Smooth muscle cell (in vitro differentiated cells): ENCODE results near the gene CELF4. TPM values are rescaled to one million over a fixed set of nuclear protein-coding genes. Genes with fewer than 3 reads are reported as not detected.

Experiments
- DNase-seq: peaks from one replicate; lab custom pipeline; 2025; ENCODE audit not compliant: unreplicated experiment; lab: John Stamatoyannopoulos, UW
- H2AFZ ChIP-seq: fragments of 200-600 bp; sonication (generic); 2 replicates; pipeline ENCODE4 v1.6.0; 2016; ENCODE audit warnings: antibody characterized with exemption, low read depth, mild to moderate bottlenecking
- H3F3A ChIP-seq: fragments of 200-600 bp; sonication (generic); 2 replicates; pipeline ENCODE4 v1.6.0; 2017; ENCODE audit warnings: antibody characterized with exemption, low read depth
- H3K27ac ChIP-seq: fragments of 200-600 bp; sonication (generic); 2 replicates; pipeline ENCODE4 v1.5.1; 2016; ENCODE audit warnings: low read depth, mild to moderate bottlenecking
- H3K27me3 ChIP-seq: fragments of 200-600 bp; sonication (generic); 2 replicates; pipeline ENCODE4 v1.6.1; 2016; ENCODE audit warnings: low read depth, mild to moderate bottlenecking
- H3K36me3 ChIP-seq: fragments of 200-600 bp; sonication (generic); 2 replicates; pipeline ENCODE4 v1.5.1; 2016; ENCODE audit warnings: low read depth
- H3K4me1 ChIP-seq: fragments of 200-600 bp; sonication (generic); 2 replicates; pipeline ENCODE4 v1.5.1; 2016; ENCODE audit warnings: low read depth
- H3K4me2 ChIP-seq: fragments of 200-600 bp; sonication (generic); 2 replicates; pipeline ENCODE4 v1.6.0; 2016; ENCODE audit warnings: mild to moderate bottlenecking
- H3K4me3 ChIP-seq: fragments of 200-600 bp; sonication (generic); 2 replicates; pipeline ENCODE4 v1.5.1; 2016; ENCODE audit warnings: mild to moderate bottlenecking
- H3K79me2 ChIP-seq: fragments of 200-600 bp; sonication (generic); 2 replicates; pipeline ENCODE4 v1.6.0; 2016; ENCODE audit warnings: low read depth, mild to moderate bottlenecking
- H3K9ac ChIP-seq: fragments of 200-600 bp; sonication (generic); 2 replicates; pipeline ENCODE4 v1.6.0; 2016; ENCODE audit warnings: low read depth
- H3K9me3 ChIP-seq: fragments of 200-600 bp; sonication (generic); replicated peaks from 2 replicates; pipeline ENCODE4 v1.5.1; 2016; ENCODE audit warnings: low read depth
- H4K20me1 ChIP-seq: fragments of 200-600 bp; sonication (generic); 2 replicates; pipeline ENCODE4 v1.6.0; 2016; ENCODE audit warnings: low read depth
- CTCF ChIP-seq: fragments of 200-600 bp; sonication (generic); IDR thresholded peaks from 2 replicates; pipeline ENCODE4 v1.5.1; 2017; ENCODE audit warnings: borderline replicate concordance, mild to moderate bottlenecking, antibody characterized with exemption; ENCODE audit not compliant: insufficient read depth, poor library complexity, severe bottlenecking
- WGBS: methylation state at CpG from one replicate; pipeline ENCODE4 v1.1.7; 2016; ENCODE audit warnings: low lambda C conversion rate; 5-methylcytosine and 5-hydroxymethylcytosine counted together
- polyA plus RNA-seq: library from polyadenylated mRNA; unstranded; fragments of >200 nt; fragmentation: Nextera tagmentation; extraction: Ambion mirVana; gene quantifications from 2 replicates; pipeline ENCODE4 v1.2.1, GENCODE V29; 2016
- total RNA-seq: library from RNA; depleted of rRNA; stranded (reverse); fragments of >200 nt; gene quantifications from 2 replicates; pipeline ENCODE4 v1.2.3, GENCODE V29; 2014

The CELF4 gene
- total and polyA plus RNA-seq, 2 experiments from 2014 or later: 0.40 TPM; not detected in 1

DNA sequence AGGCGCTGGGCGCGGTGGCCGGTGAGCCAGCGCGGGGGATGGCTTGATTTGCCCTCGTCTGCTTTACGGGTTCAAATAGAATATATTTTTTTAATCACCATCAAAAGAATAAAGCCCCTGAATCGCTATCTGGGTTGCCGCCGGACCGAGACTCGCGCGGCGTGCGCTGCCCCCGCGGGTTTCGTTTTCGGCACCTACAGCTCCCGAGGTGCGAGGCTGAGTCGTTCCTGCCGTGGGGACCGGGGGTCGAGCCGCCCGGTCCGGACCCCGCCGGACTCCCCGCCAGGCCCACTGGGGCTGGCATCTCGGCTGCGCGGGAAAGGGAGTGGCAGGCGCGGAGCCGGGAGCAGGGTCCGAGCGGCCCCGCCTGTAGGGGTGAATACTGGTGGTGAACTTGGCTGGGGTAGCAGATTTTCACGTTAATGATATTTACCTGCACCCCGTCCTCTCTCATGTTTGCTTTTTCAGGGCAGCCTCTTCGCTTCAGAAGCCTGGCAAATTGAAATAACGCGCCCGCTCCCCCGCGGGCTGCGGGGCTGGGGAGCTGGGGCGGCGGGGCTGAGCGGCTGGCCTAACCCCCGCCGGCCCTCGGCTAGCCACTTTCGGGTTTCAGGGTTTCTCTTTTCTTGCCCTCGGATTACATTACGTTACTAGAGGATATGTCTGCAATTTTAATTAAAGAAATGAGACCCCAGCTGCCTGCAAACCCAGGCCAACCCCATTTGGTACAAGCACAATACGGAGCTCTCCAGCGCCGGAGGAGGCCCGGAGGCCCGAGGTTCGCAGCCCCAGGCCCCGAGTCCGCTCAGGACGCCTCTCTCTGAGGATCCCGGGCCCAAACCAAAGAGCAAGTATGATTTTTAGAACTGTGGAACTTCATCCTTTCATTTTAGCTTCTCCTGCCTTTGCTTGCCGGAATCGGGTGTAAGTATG is 1.7 kb upstream of the CELF4 start:
- TF ChIP-seq CTCF: no peak
- H3K27me3 ChIP-seq: peaks cover 88% of the 10 kb centered on the region
- peaks cover 22% of the 10 kb centered on the region for H3K4me1 ChIP-seq
- no peaks in the 10 kb centered on the region for H3K36me3 ChIP-seq
- H3K79me2 ChIP-seq: no peaks in the 10 kb centered on the region
- peak overlapping the region; percentile 55 for H3K4me3 ChIP-seq
- H4K20me1 ChIP-seq: no peaks in the 10 kb centered on the region
- peak overlapping the region; percentile 16 for H2AFZ ChIP-seq
- no peaks in the 10 kb centered on the region for H3F3A ChIP-seq
- WGBS: 8% methylated on average over 66 of the region's 72 CpGs
- no peak overlapping the region for H3K27ac ChIP-seq
- no peak for DNase-seq
- no peaks in the 10 kb centered on the region for H3K9me3 ChIP-seq
- no peak overlapping the region for H3K9ac ChIP-seq
- peak overlapping the region; percentile 95 for H3K4me2 ChIP-seq

- peaks cover 88% of the 10 kb centered on the region for H3K27me3 ChIP-seq
- no peak overlapping the region for H3K9ac ChIP-seq
- peak overlapping the region; percentile 16 for H2AFZ ChIP-seq
- H3F3A ChIP-seq: no peaks in the 10 kb centered on the region
- peaks cover 22% of the 10 kb centered on the region for H3K4me1 ChIP-seq
- H3K27ac ChIP-seq: no peak overlapping the region
- DNase-seq: no peak
- no peaks in the 10 kb centered on the region for H3K79me2 ChIP-seq
- TF ChIP-seq CTCF: no peak
- H3K4me3 ChIP-seq: peak overlapping the region; percentile 55
- peak overlapping the region; percentile 95 for H3K4me2 ChIP-seq
- WGBS: 2% methylated on average over 46 of the region's 51 CpGs
- H3K36me3 ChIP-seq: no peaks in the 10 kb centered on the region
- H3K9me3 ChIP-seq: no peaks in the 10 kb centered on the region
- H4K20me1 ChIP-seq: no peaks in the 10 kb centered on the region
These were observed 972 bp upstream of the CELF4 start for GRCh38 chr18:37566479-37567060.

- Histone ChIP-seq H3F3A (no peaks in the 10 kb centered on the region), H3K4me3 (peak overlapping the region; percentile 55), H3K9me3 (no peaks in the 10 kb centered on the region), H3K27me3 (peaks cover 88% of the 10 kb centered on the region), H3K36me3 (no peaks in the 10 kb centered on the region), H3K4me1 (peaks cover 22% of the 10 kb centered on the region), H4K20me1 (no peaks in the 10 kb centered on the region), H3K27ac (no peak overlapping the region), H3K4me2 (peak overlapping the region; percentile 95), H3K79me2 (no peaks in the 10 kb centered on the region), H2AFZ (peak overlapping the region; percentile 69), H3K9ac (no peak overlapping the region)
- DNase-seq: peak; percentile 26
- 2% methylated on average over 20 of the region's 49 CpGs for WGBS
- TF ChIP-seq CTCF: no peak
These were observed 430 bp upstream of the CELF4 start for GRCh38 chr18:37565977-37566478.
